Fibroblast of mammary gland (primary cell): ENCODE results near the gene MBD5.
A peak's percentile ranks its signal among the peaks of the same experiment; 100 is the strongest.

Source experiments
- DNase-seq: peaks from one replicate; pipeline ENCODE4 v3.0.0-alpha.2; 2010; ENCODE audit warnings: low read depth
- H3K4me3 ChIP-seq: 2 replicates; pipeline ENCODE4 v1.5.1; 2011; ENCODE audit warnings: low read depth, mild to moderate bottlenecking, low read length, moderate library complexity; ENCODE audit not compliant: control insufficient read depth
- CTCF ChIP-seq: conservative IDR thresholded peaks from 2 replicates; pipeline ENCODE4 v1.5.1; 2011; ENCODE audit warnings: low read depth, low read length, inconsistent platforms; ENCODE audit not compliant: control insufficient read depth, insufficient read depth

The MBD5 gene

DNA sequence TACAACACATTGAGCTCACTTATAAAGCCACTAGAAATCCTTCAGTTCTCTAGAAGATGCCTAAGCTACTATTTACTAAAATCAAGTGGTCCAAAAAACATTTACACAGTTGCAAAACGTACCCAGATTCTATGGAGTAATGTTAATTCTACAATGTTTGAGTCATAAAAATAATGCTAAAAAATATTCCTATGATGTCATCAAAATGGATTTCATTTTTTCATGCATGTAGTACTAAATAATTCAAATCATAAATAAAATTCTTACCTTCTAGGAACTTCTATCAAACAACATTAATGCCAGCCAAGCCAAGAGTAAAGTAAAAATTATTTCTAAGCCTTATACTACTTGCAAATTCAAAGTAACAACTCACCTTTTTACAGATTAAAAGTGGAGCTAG is 454.7 kb downstream of the MBD5 start:
- no peak for TF ChIP-seq CTCF
- DNase-seq: no peak
- H3K4me3 ChIP-seq: no peak overlapping the region

DNA sequence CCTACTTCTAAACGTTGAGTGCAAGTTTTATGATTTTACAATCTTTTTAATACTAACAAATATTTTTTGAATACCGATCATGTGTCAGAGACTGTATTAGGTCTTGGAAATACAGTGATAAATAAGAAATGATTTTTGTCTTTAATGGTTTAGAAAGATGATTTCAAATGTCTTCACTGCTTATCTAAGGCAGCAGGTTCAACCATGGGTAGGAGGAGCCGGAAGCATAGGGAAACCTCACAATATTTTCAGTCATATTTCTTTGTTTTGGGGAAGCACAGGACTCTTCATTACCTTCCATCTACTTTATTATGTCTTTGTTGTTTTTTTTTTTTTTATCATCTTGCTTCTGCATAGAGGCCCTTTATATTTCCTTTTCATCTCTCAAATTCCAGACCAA is 458.5 kb downstream of the MBD5 start:
- TF ChIP-seq CTCF: no peak
- no peak for DNase-seq
- H3K4me3 ChIP-seq: no peak overlapping the region

DNA sequence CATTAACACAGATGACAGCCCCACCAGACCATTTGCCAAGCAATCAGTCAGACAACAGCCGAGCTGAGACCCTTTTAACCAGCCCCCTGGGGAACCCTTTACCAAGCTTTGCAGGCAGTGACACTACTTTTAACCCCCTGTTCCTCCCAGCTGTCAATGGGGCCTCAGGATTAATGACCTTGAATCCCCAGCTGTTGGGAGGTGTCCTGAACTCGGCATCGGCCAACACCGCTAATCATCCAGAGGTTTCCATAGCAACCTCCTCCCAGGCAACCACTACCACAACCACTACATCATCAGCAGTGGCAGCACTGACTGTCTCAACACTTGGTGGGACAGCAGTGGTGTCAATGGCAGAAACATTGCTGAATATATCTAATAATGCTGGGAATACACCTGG is 462.8 kb downstream of the MBD5 start:
- no peak for TF ChIP-seq CTCF
- no peak overlapping the region for H3K4me3 ChIP-seq
- peak; percentile 17 for DNase-seq

- no peak for TF ChIP-seq CTCF
- H3K4me3 ChIP-seq: no peak overlapping the region
- no peak for DNase-seq
Observed at GRCh38 chr2:148484066-148484465, 463.2 kb downstream of the MBD5 start.

- DNase-seq: no peak
- no peak for TF ChIP-seq CTCF
- no peak overlapping the region for H3K4me3 ChIP-seq
Observed at GRCh38 chr2:148486655-148487054, 465.8 kb downstream of the MBD5 start.

GRCh38 chr2:148487439-148487838 is 466.5 kb downstream of the MBD5 start:
- no peak for DNase-seq
- H3K4me3 ChIP-seq: no peak overlapping the region
- TF ChIP-seq CTCF: no peak

DNA sequence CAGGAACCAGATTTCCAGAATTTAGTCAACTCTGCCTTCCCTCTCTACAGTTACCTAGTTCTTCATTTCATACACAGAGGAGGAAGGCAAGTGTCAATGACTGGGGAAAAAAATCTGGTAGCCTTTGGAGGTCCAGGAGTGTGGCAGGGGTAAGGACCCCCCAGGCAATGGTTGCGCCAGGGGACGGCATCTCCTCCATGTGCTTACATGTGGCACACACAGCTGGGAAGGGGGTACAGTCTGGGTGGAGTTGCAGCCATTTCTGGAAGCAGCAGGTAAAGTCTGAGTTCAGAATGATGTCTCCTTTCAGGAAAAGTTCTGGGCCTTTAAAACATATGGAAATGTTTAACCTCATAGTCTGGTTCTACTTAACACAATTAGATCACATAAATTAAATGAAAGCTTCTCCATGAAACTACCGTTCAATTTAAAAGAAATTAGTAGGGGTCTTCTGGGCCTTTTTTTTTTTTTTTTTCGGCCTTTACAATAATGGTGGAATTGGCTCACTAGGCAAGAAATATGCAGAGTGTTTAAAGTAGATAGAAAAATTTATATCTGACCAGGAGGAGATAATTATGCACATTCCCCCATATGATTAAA is 470.0 kb downstream of the MBD5 start:
- H3K4me3 ChIP-seq: no peak overlapping the region
- no peak for DNase-seq
- TF ChIP-seq CTCF: no peak
